Measurements from ENCODE around the gene NUDT1.

Gene NUDT1

GRCh38 chr7:2205036-2205780 lies 36.8 kb upstream of the NUDT1 start:
- no peak for FAIRE-seq

- FAIRE-seq, result no peak
Observed at GRCh38 chr7:2208712-2209111, 33.3 kb upstream of the NUDT1 start.

- FAIRE-seq, result no peak
Observed at GRCh38 chr7:2209146-2209960, 32.7 kb upstream of the NUDT1 start.

GRCh38 chr7:2209961-2210323 lies 32.1 kb upstream of the NUDT1 start:
- no peak for FAIRE-seq

GRCh38 chr7:2210551-2211258 lies 31.3 kb upstream of the NUDT1 start:
- no peak for FAIRE-seq

GRCh38 chr7:2211259-2211880 lies 30.7 kb upstream of the NUDT1 start:
- no peak for FAIRE-seq

- no peak for FAIRE-seq
Observed at GRCh38 chr7:2211926-2212325, 30.1 kb upstream of the NUDT1 start.

GRCh38 chr7:2212906-2213305 lies 29.1 kb upstream of the NUDT1 start:
- no peak for FAIRE-seq

- no peak for FAIRE-seq
Observed at GRCh38 chr7:2213551-2214215, 28.3 kb upstream of the NUDT1 start.

GRCh38 chr7:2214636-2215035 lies 27.4 kb upstream of the NUDT1 start:
- no peak for FAIRE-seq

- no peak for FAIRE-seq
Observed at GRCh38 chr7:2215851-2216250, 26.2 kb upstream of the NUDT1 start.

GRCh38 chr7:2217206-2217605 lies 24.8 kb upstream of the NUDT1 start:
- no peak for FAIRE-seq

- FAIRE-seq, result no peak
Observed at GRCh38 chr7:2217716-2218443, 24.1 kb upstream of the NUDT1 start.

- no peak for FAIRE-seq
Observed at GRCh38 chr7:2218444-2218785, 23.6 kb upstream of the NUDT1 start.

- no peak for FAIRE-seq
Observed at GRCh38 chr7:2219136-2219535, 22.9 kb upstream of the NUDT1 start.

GRCh38 chr7:2219606-2220005 lies 22.4 kb upstream of the NUDT1 start:
- no peak for FAIRE-seq

- no peak for FAIRE-seq
Observed at GRCh38 chr7:2220030-2220429, 22.0 kb upstream of the NUDT1 start.

- no peak for FAIRE-seq
Observed at GRCh38 chr7:2220506-2220905, 21.5 kb upstream of the NUDT1 start.

GRCh38 chr7:2220954-2221353 lies 21.1 kb upstream of the NUDT1 start:
- no peak for FAIRE-seq

- FAIRE-seq, result no peak
Observed at GRCh38 chr7:2222516-2222915, 19.5 kb upstream of the NUDT1 start.

GRCh38 chr7:2223321-2223720 lies 18.7 kb upstream of the NUDT1 start:
- no peak for FAIRE-seq

GRCh38 chr7:2224491-2224928 lies 17.5 kb upstream of the NUDT1 start:
- no peak for FAIRE-seq
